NCI-H446 treated with DMSO at 0.1 percent for 48 hours (cell line): ENCODE results near the gene TERT.
"Not testable (repeated sequence)": the region's sequence is repeated elsewhere in the genome, so short reads cannot be mapped to it uniquely, and the experiment has no call there.

Experiments used
- DNase-seq: peaks from one replicate; lab custom pipeline; 2025; lab: John Stamatoyannopoulos, UW

The TERT gene

DNA sequence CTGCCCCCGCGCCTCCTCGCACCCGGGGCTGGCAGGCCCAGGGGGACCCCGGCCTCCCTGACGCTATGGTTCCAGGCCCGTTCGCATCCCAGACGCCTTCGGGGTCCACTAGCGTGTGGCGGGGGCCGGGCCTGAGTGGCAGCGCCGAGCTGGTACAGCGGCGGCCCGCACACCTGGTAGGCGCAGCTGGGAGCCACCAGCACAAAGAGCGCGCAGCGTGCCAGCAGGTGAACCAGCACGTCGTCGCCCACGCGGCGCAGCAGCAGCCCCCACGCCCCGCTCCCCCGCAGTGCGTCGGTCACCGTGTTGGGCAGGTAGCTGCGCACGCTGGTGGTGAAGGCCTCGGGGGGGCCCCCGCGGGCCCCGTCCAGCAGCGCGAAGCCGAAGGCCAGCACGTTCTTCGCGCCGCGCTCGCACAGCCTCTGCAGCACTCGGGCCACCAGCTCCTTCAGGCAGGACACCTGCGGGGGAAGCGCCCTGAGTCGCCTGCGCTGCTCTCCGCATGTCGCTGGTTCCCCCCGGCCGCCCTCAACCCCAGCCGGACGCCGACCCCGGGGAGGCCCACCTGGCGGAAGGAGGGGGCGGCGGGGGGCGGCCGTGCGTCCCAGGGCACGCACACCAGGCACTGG, 548 bp downstream of the TERT start:
- DNase-seq: no peak

DNA sequence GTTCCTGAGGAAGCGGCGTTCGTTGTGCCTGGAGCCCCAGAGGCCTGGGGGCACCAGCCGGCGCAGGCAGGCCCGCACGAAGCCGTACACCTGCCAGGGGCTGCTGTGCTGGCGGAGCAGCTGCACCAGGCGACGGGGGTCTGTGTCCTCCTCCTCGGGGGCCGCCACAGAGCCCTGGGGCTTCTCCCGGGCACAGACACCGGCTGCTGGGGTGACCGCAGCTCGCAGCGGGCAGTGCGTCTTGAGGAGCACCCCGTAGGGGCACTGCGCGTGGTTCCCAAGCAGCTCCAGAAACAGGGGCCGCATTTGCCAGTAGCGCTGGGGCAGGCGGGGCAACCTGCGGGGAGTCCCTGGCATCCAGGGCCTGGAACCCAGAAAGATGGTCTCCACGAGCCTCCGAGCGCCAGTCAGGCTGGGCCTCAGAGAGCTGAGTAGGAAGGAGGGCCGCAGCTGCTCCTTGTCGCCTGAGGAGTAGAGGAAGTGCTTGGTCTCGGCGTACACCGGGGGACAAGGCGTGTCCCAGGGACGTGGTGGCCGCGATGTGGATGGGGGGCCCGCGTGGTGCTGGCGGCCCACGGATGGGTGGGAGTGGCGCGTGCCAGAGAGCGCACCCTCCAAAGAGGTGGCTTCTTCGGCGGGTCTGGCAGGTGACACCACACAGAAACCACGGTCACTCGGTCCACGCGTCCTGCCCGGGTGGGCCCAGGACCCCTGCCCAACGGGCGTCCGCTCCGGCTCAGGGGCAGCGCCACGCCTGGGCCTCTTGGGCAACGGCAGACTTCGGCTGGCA, 1.3 kb downstream of the TERT start:
- DNase-seq: no peak

DNA sequence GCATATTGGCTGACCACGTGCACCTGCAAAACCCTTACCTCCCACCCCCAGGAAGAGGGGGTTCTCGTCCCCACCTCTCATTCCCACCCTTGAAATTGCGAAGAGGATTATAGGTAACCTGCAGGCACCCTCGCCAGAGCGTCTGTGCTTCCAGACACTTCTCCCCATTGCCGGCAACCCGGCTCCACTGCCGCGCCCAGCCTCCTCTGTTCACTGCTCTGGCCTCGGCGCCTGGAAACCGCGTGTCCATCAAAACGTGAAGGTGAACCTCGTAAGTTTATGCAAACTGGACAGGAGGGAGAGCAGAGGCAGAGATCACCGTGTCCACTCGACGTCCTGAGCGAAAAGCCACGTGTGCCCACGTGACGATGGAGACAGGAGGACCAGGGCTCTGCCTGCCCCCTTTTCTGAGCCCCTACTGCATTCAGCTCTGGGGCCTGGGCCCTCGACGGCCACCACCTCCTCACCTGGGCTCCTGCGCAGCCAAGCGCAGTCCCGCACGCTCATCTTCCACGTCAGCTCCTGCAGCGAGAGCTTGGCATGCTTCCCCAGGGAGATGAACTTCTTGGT, 1.9 kb downstream of the TERT start:
- no peak for DNase-seq

DNA sequence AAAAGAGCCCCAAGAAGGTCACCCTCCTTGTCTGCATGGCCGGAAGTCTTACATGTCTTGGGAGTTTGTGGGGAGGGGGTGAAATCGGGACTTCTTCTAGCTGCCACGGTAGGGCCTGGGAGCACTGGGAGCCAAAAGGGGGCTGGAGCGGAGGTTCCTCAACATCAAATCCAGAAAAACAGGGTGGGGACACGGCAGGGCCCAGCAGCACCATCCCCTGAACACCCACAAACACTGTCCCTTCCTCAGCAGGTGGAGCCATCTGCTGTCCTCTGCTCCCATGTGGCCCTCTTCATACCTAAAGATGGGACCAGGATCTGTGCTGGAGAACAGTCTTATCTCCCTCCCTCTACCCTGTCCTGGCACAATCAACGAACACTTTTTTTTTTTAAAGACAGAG, 2.7 kb downstream of the TERT start:
- no peak for DNase-seq

DNA sequence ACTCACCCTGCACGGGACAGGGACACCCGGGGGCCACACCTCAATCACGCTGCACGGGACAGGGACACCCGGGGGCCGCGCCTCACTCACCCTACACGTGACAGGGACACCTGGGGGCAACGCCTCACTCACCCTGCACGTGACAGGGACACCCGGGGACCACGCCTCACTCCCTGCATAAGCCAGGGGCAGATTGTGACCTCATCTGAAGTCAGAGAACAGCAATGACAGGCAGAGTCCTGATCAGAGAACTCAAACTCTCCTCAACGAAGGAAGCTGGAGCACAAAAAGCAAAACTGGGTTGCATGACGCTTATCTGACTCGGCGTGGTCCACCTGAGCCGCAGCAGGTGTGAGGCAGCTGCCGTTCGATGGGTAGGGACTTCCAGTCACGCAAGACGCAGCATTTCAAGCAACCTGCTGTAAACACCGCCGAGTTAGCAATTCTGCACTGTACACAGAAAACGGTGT, 3.2 kb downstream of the TERT start:
- no peak for DNase-seq

DNA sequence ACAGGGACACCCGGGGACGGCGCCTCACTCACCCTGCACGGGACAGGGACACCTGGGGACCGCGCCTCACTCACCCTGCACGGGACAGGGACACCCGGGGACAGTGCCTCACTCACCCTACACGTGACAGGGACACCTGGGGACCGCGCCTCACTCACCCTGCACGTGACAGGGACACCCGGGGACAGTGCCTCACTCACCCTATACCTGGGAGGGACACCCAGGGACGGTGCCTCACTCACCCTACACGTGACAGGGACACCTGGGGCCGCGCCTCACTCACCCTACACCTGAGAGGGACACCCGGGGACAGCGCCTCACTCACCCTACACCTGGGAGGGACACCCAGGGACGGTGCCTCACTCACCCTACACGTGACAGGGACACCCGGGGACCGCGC, 3.9 kb downstream of the TERT start:
- DNase-seq: not testable (repeated sequence)

DNA sequence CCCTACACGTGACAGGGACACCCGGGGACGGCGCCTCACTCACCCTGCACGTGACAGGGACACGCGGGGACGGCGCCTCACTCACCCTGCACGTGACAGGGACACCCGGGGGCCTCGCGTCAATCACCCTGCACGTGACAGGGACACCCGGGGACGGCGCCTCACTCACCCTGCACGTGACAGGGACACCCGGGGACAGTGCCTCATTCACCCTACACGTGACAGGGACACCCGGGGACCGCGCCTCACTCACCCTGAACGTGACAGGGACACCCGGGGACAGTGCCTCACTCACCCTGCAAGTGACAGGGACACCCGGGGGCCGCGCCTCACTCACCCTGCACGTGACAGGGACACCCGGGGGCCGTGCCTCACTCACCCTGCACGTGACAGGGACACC, 5.3 kb downstream of the TERT start:
- not testable (repeated sequence) for DNase-seq

DNA sequence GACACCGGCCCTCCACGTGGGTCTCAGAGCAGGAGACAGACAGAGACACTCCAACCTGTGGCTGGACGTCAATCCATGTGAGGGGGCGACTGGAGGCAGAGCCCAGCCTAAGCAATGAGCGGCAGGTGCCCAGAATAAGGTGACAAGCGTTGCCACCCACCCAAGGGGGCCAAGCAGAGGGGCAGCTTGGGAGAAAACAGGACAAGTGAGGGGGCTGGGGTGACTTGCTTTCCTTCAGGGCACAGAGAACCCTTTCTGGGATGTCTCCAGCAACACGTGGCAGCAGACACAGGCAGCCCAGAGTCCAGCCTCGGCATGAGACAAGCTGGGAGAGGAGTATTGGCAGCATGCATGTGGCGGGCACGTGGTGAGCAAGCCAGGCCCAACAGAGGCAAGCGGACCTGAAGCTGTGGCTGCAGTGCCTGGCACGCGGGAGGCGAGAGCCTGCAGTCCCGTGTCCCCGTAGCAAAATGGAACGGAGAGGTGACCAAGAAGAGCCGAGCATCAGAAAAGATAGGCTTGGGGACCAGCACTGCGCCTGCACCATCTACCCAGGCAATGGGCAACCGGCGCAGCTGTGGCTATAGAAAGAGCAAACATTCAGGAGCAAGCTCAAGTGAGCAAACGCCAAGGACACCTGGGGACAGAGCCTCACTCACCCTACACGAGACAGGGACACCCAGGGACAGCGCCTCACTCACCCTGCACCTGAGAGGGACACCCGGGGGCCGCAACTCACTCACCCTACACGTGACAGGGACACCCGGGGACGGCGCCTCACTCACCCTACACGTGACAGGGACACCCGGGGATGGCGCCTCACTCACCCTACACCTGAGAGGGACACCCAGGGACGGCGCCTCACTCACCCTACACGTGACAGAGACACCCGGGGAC, 6.2 kb downstream of the TERT start:
- DNase-seq: no peak

DNA sequence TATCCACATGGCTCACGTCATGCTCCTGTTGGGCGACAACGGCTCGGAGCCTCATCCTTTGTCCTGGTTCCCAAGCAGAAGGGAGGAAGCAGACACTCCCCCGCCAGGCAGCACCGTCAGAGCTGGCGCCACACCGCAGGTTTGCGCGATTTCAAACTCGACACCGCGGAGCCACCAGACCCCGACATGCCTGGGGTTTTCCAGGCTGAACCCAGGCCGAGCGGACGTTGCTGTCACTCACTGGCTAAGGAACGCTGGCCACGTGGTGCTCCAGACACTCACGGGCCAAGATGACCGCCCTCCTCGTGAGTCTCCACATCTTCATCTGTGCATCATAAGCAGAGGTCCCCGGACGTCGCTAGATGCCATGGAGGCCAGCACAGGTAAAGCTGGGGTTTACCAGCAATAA, 9.0 kb downstream of the TERT start:
- DNase-seq: no peak

DNA sequence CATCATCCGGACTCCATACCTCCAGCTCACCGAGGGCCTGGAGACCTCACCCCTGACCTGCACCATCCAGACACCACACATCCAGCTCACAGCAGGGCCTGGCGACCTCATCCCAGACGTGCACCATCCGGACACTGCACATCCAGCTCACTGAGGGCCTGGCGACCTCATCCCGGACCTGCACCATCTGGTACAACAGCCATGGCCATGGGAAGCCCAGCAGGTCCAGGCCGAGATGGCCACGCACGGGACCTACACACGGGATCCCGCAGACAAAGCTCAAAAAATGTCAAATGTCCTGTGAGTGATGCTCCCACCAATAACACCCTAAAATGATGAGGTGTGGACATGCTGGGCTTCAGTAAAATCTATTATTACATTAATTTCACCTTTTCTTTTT, 9.7 kb downstream of the TERT start:
- DNase-seq: no peak

DNA sequence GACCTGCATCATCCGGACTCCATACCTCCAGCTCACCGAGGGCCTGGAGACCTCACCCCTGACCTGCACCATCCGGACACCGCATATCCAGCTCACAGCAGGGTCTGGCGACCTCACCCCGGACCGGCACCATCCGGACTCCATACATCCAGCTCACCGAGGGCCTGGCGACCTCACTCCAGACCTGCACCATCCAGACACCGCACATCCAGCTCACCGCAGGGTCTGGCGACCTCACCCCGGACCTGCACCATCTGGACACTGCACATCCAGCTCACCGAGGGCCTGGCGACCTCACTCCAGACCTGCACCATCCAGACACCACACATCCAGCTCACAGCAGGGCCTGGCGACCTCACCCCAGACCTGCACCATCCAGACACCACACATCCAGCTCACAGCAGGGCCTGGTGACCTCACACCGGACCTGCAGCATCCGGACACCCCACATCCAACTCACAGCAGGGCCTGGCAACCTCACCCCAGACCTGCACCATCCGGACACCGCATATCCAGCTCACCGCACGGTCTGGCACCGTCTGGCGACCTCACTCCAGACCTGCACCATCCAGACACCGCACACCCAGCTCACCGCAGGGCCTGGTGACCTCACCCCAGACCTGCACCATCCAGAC, 10.4 kb downstream of the TERT start:
- DNase-seq: not testable (repeated sequence)

DNA sequence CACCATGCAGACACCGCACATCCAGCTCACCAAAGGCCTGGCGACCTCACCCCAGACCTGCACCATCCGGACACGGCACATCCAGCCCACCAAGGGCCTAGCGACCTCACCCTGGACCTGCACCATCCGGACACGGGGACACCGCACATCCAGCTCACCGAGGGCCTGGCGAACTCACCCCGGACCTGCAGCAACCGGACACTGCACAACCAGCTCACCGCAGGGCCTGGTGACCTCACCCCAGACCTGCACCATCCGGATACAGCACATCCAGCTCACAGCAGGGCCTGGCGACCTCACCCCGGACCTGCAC, 11.2 kb downstream of the TERT start:
- not testable (repeated sequence) for DNase-seq

DNA sequence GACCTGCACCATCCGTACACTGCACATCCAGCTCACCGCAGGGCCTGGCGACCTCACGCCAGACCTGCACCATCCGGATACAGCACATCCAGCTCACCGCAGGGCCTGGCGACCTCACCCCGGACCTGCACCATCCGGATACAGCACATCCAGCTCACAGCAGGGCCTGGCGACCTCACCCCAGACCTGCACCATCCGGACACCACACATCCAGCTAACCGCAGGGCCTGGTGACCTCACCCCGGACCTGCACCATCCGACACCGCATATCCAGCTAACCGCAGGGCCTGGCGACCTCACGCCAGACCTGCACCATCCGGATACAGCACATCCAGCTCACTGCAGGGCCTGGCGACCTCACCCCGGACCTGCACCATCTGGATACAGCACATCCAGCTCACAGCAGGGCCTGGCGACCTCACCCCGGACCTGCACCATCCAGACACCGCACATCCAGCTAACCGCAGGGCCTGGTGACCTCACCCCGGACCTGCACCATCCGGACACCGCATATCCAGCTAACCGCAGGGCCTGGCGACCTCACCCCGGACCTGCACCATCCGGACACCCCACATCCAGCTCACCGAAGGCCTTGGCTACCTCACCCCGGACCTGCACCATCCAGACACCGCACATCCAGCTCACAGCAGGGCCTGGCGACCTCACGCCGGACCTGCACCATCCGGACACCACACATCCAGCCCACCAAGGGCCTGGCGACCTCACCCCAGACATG, 11.7 kb downstream of the TERT start:
- DNase-seq: not testable (repeated sequence)

DNA sequence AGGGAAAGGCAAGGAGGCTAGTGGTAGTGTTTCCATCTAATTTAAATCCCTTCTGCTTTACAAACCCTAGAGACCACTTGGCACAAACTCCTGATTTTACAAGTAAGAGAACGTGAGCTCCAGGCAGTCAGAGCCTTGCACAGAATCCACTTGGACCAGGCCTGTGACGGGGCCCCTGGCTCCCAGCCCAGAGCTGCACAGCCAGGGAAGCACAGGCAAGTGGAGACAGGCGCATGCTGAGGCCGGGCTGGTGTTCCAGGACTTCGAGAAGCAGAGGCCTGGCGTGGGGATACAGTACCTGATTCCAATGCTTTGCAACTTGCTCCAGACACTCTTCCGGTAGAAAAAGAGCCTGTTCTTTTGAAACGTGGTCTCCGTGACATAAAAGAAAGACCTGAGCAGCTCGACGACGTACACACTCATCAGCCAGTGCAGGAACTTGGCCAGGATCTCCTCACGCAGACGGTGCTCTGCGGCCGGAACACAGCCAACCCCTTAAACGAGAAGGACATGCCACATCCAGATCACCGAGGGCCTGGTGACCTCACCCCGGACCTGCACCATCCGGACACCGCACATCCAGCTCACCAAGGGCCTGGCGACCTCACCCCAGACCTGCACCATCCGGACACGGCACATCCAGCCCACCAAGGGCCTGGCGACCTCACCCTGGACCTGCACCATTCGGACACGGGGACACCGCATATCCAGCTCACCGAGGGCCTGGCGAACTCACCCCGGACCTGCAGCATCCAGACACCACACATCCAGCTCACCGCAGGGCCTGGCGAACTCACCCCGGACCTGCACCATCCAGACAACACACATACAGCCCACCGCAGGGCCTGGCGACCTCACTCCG, 12.5 kb downstream of the TERT start:
- DNase-seq: peak; percentile 71

DNA sequence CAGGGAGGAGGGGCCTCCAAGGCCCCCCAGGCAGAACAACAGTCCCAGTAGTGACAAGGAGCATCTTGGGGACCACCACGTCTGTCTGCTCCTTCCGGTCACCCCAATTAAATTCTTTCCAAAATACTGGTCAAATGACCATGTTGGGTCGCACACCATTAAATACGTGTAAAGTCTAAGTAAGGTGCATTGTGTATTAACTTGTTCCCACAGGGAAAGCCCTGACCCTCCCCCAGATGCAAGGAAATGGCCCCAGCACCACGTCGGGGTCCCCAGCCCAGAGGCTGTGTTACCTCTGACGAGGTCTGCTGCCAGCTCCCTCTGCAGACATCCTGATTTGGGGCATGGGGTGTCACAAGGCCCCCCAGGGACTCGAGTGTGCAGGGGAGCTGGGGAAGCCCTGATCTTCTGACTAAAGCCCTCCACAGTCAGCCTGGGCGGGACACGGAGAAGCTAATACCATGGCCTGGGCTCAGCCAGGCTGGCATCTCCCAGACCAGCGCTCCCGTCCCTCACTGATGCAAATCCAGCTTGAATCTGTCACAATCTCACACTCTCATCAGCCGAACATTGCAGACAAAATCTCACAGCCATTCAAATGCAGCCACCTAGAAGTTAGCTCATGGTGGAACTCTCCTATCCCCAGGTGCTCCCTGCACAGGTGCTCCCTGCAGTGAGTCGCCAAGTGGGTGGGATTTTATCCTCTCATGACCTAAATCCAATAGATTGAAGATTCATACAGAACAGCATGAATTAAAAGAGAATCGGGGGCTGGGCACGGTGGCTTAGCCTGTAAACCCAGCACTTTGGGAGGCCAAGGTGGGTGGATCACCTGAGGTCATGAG, 13.6 kb downstream of the TERT start:
- DNase-seq: no peak

DNA sequence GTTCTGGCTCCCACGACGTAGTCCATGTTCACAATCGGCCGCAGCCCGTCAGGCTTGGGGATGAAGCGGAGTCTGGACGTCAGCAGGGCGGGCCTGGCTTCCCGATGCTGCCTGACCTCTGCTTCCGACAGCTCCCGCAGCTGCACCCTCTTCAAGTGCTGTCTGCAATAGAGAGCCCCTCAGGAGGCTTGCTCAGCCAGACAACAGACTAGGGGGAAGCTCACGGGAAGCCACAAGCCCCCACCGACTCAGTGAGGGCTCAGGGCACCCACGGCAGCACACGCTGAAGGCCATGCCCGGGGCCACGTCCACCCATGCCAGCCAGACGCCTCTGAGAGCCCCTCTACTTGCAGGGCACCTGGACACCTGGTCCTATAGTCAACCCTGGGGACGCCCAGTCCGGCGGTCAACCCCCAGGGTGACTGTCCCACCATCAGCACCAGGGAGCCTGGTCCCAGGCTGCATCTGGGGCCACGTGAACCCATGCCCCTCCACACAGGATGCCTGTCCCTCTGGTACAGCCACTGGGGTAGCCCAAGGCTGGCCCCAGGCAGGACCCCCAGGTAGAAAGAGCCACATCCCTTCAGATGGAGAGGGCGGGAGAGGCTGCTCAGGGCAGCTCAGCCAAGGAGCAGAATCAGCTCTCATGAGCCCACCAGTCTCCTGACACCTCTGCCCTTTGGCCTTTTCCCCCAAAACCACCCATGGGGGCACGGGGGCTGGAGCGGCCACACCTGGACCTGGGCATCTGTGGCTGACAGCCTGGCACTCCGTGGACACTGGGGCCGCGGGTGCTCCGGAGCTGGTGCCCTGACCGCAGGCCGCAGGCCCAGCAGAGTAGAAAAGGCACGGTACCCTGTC, 14.5 kb downstream of the TERT start:
- DNase-seq: no peak

DNA sequence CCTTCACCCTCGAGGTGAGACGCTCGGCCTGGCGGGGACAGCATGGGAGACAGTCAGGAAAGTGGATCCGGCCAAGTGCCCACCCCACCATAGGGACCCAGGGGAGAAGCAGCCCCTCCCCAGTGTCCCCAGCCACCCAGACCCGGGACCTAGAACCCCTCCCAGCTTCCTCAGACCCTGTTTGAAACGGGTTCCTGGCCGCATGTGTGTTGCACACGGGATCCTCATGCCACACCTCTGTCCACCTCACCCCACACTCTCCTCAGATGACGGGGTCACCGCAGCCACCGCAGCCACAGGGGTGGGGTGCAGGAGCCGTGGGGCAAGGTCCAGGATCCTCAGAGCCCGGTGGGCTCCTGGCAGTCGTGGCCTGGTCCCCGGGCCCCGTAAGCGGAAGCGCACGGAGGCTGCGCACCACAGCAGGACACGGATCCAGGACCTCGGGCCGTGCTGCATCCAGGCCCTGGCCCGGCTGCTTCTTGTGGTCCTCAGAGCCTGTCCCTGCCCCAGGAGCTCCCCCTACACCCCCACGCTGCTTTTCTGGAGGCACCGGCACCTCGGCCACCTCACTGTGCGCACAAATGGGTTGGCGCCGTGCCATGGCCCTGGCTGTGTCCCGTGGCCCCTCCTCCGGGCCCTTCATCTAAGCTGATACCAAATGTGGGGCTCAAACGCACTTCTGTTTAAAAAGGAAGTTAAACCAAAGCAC, 15.3 kb downstream of the TERT start:
- DNase-seq: no peak
